Heart left ventricle (tissue), 16 donors: ENCODE results near the gene JHY. TPM values are rescaled to one million over a fixed set of nuclear protein-coding genes. Genes with fewer than 3 reads are reported as not detected.
A peak's percentile ranks its signal among the peaks of the same experiment; 100 is the strongest.

Source experiments
- ATAC-seq, 4 donors: fragments of 200-7000 bp; cut with Tn5 transposase; one replicate each; pipeline ENCODE4 v1.9.1; 2020 to 2022; ENCODE audit warnings: moderate library complexity in 4 of 4, mild to moderate bottlenecking in 3 of 4, moderate number of reproducible peaks in 1 of 4
- DNase-seq, 5 donors: peaks; one replicate each; pipeline ENCODE4 v3.0.0-alpha.2; 2020
- H3K27ac ChIP-seq, 12 donors: fragments of 200-600 bp; sonication (generic) in 4 of 12; one replicate each; pipeline versions ENCODE4 v1.5.0 to v1.8.0; 2016 to 2022; ENCODE audit warnings: mild to moderate bottlenecking in 2 of 12
- H3K27me3 ChIP-seq, 9 donors: fragments of 200-600 bp; sonication (generic) in 2 of 9; one replicate each; pipeline versions ENCODE4 v1.5.1 to v1.8.0; 2016 to 2022; ENCODE audit warnings: mild to moderate bottlenecking in 3 of 9
- H3K36me3 ChIP-seq, 9 donors: fragments of 200-600 bp; sonication (generic) in 2 of 9; one replicate each; pipeline versions ENCODE4 v1.5.0 to v1.8.0; 2018 to 2022; ENCODE audit warnings: mild to moderate bottlenecking in 2 of 9
- H3K4me1 ChIP-seq, 12 donors: fragments of 200-600 bp; sonication (generic) in 4 of 12; one replicate each; pipeline versions ENCODE4 v1.5.0 to v1.8.0; 2016 to 2022; ENCODE audit warnings: mild to moderate bottlenecking in 3 of 12
- H3K4me3 ChIP-seq, 12 donors: fragments of 200-600 bp; sonication (generic) in 4 of 12; one replicate each; pipeline versions ENCODE4 v1.5.0 to v1.8.0; 2017 to 2022; ENCODE audit warnings: mild to moderate bottlenecking in 9 of 12, moderate library complexity in 4 of 12
- H3K9me3 ChIP-seq, 12 donors: fragments of 200-600 bp; sonication (generic) in 4 of 12; one replicate each; pipeline versions ENCODE4 v1.5.0 to v1.8.0; 2016 to 2022; ENCODE audit warnings: mild to moderate bottlenecking in 1 of 12
- POLR2A ChIP-seq, 2 donors: fragments of 450-650 bp; IDR thresholded peaks; one replicate each; pipeline ENCODE4 v1.6.1; 2017; ENCODE audit warnings: antibody characterized with exemption in 2 of 2, mild to moderate bottlenecking in 2 of 2, moderate library complexity in 2 of 2
- WGBS, 4 donors: extraction: QIAGEN DNeasy Blood & Tissue Kit in 2 of 4; methylation state at CpG; one replicate each; pipeline versions ENCODE4 v1.1.5 to v1.1.7; 2013 to 2018; 5-methylcytosine and 5-hydroxymethylcytosine counted together
- intact Hi-C, 10 donors: fragments of 100-400 bp; cut with DNase I; formaldehyde crosslinking; loops; one replicate each; pipeline versions ENCODE4 v1.11.1 to v1.14.2; 2022
- polyA plus RNA-seq, 2 donors: library from polyadenylated mRNA; stranded (reverse); fragments of 200-250 nt; gene quantifications; one replicate each; pipeline ENCODE4 v1.2.3, GENCODE V29; 2013
- total RNA-seq, 9 donors: library from RNA; depleted of rRNA in 2 of 9; stranded (reverse); fragments of >200 nt in 2 of 9; fragmentation: NEBNext Ultra II Directional in 3 of 9; extraction: Animal tissue kit (Norgen Biotek cat#: 25700) in 3 of 9; gene quantifications; one replicate each; pipeline versions ENCODE4 v1.1.0 to v1.2.4, GENCODE V29; 2016 to 2023
- TF ChIP-seq, protein P1 (sequence below), 12 donors: fragments of 200-600 bp; sonication (generic) in 4 of 12; IDR thresholded peaks; one replicate each; pipeline versions ENCODE4 v1.5.0 to v1.8.0; 2018 to 2022; ENCODE audit warnings: antibody characterized with exemption in 12 of 12, mild to moderate bottlenecking in 5 of 12
- donor health status: ischemic (EF 13 %, LVEDD 7.1; RV severe dilation, severe dysfunction).
- donor health status: healthy with polysubstance abuse.
- donor health status: DM: no; HTN: yes; CAD: no.
- donor health status: DM: no; HTN: no; CAD: no.
- donor health status: ischemic (EF 25% LVEDD 6.9; RV normal size, moderate dysfunction).
- donor health status: ischemic (EF 25% LVEDD 5.7; RV mildly dilated, moderate dysfunction).
- donor health status: healthy.
- donor health status: DM: yes; HTN: yes; CAD: no.
- donor health status: ischemic (EF 35%, LVEDD 5.7; RV mildly dilated, moderate dysfunction).
- donor health status: nonischemic (EF 11% LVEDD 7.7; RV severe dilation, severe dysfunction).
- donor health status: DM: yes; HTN: yes; CAD: no.
- donor health status: PGD.
- donor health status: ischemic (EF 29% LVEDD 5.4; RV normal size, mild dysfunction).
- donor health status: nonischemic (EF 23%, LVEDD 6.1; RV moderate dilation, normal function).

The JHY gene
- total and polyA plus RNA-seq, 11 donors, result 0.50 to 2.3 (median 0.93) TPM

DNA sequence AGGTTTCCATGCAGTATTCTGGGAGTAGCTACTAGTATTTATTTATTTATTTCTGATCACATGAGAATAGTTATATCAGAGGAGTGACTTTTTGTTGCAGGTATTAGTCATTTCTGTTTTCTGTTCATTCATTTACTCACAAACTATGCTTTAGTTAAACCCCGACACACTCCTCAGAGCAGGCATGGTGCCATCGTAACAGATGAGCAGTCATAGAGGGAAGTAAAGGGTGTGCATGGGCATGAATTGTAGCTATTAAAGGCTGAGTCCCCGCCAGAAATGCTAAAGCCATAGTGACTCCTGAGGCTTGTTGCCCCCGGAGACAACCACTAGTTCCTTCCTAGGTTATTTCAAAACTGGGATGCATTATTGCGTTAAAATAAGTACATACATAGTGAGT, 10.6 kb downstream of the JHY start:
- Histone ChIP-seq H3K9me3 (no peaks in the 10 kb centered on the region), H3K27ac (no peak overlapping the region), H3K4me1 (no peaks in the 10 kb centered on the region), H3K27me3 (no peaks in the 10 kb centered on the region), H3K36me3 (peaks cover 0 to 3% (median 0%) of the 10 kb centered on the region in 9 donors), H3K4me3 (no peak overlapping the region)
- intact Hi-C loops, result no loop called here
- TF ChIP-seq, protein P1, sequence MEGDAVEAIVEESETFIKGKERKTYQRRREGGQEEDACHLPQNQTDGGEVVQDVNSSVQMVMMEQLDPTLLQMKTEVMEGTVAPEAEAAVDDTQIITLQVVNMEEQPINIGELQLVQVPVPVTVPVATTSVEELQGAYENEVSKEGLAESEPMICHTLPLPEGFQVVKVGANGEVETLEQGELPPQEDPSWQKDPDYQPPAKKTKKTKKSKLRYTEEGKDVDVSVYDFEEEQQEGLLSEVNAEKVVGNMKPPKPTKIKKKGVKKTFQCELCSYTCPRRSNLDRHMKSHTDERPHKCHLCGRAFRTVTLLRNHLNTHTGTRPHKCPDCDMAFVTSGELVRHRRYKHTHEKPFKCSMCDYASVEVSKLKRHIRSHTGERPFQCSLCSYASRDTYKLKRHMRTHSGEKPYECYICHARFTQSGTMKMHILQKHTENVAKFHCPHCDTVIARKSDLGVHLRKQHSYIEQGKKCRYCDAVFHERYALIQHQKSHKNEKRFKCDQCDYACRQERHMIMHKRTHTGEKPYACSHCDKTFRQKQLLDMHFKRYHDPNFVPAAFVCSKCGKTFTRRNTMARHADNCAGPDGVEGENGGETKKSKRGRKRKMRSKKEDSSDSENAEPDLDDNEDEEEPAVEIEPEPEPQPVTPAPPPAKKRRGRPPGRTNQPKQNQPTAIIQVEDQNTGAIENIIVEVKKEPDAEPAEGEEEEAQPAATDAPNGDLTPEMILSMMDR (IDR thresholded peaks at IDR 0.05), result no peak
- TF ChIP-seq POLR2A (IDR thresholded peaks at IDR 0.05), result no peak
- DNase-seq (no peak), ATAC-seq (no peak)
- 83 to 96% (median 90%) methylated on average over 5 of the region's 5 CpGs for WGBS, 4 donors

DNA sequence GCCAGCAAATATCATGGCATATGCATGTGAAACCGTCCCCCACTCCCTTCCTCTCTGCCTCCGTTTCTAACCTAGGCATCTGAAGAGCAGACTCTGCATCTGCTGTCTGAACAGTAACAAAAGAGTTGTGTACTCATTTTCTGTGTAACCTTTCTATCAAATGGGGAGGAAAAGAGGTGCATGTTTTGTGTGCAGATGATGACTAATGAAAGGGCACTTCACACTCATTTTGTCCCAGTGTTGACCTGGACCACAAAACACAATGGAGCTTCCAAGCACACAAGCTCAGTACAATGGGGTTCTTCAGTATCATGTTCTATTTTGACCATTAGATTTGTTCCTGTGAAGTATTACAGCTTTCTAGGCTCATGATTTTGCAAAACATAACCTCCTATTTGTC, 13.0 kb downstream of the JHY start:
- H3K4me3 ChIP-seq, result no peak overlapping the region
- intact Hi-C loops, result no loop called here
- H3K36me3 ChIP-seq, result no peaks in the 10 kb centered on the region
- H3K27ac ChIP-seq, result no peak overlapping the region
- TF ChIP-seq, protein P1 (IDR thresholded peaks at IDR 0.05), result no peak
- no peak for TF ChIP-seq POLR2A (IDR thresholded peaks at IDR 0.05)
- ATAC-seq (no peak), DNase-seq (no peak)
- H3K4me1 ChIP-seq, result no peaks in the 10 kb centered on the region
- H3K9me3 ChIP-seq, result no peaks in the 10 kb centered on the region
- no peaks in the 10 kb centered on the region for H3K27me3 ChIP-seq
- 82 to 87% (median 85%) methylated on average over 2 of the region's 2 CpGs for WGBS, 4 donors

DNA sequence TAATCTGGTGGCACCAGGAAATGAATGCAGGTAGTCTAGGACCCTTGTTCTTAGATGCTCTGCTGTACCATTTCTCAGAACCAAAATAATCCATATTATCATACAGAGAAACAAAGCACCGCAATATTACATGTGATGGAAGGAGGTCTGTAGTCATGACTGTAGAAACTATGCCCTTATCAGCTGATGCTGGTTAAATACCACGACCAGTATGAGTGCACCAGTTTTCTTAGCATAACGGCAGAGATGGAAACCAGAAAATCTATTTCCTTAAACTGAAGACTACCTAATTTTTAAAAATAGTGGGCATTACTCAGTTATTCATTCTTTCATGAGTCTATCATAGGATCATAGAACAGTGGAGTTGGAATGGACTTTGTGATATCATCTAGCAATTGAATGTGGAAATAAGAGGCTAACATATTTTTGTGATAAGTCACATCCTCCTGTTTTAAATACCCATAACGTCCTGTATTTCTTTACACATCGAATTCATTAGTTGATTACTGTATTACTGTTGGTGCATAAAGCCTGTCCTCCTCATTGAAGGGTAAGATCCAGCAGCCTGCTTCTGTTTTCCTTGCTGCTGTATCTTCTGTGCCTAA, 15.1 kb downstream of the JHY start:
- Histone ChIP-seq H3K27ac (no peak overlapping the region), H3K36me3 (no peaks in the 10 kb centered on the region), H3K4me3 (no peak overlapping the region), H3K9me3 (no peaks in the 10 kb centered on the region), H3K27me3 (no peaks in the 10 kb centered on the region), H3K4me1 (no peaks in the 10 kb centered on the region)
- DNase-seq (no peak), ATAC-seq (no peak)
- TF ChIP-seq, protein P1 (IDR thresholded peaks at IDR 0.05), result no peak
- TF ChIP-seq POLR2A (IDR thresholded peaks at IDR 0.05), result no peak
- intact Hi-C loops, result no loop called here
- 68 to 77% (median 73%) methylated on average over 5 of the region's 5 CpGs for WGBS, 4 donors

DNA sequence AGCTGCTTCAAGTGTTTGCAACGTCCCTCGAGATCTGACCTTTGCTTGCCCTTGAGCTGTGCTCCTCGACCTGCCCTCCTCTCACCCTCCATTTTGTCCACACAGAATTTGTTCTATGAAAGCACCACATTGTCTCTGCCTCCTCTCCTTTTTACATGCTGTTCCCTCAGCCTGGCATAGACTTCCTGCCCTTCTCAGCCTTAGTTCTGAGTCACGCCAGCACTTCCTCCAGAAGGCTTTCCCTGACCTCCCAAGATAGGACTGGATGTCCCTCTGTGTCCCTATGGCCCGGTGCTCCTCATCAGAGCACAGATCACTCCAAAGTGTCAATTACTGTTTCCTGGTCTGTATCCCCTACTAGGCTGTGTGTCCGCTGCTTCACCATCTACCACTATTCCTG, 16.2 kb downstream of the JHY start:
- peak in 1 of 4 donors; percentile 20 for ATAC-seq
- H3K27me3 ChIP-seq, result no peaks in the 10 kb centered on the region
- no peaks in the 10 kb centered on the region for H3K36me3 ChIP-seq
- no peak overlapping the region for H3K4me3 ChIP-seq
- no peak for DNase-seq
- H3K9me3 ChIP-seq, result no peaks in the 10 kb centered on the region
- WGBS, 4 donors, result 63 to 66% (median 64%) methylated on average over 6 of the region's 6 CpGs
- no peak overlapping the region for H3K27ac ChIP-seq
- intact Hi-C loops, result no loop called here
- TF ChIP-seq, protein P1 (IDR thresholded peaks at IDR 0.05), result no peak
- no peak for TF ChIP-seq POLR2A (IDR thresholded peaks at IDR 0.05)
- H3K4me1 ChIP-seq, result no peaks in the 10 kb centered on the region
